ENCODE results near the gene TRPM1.
A peak's percentile ranks its signal among the peaks of the same experiment; 100 is the strongest.

TRPM1 gene

GRCh38 chr15:31106495-31107300 lies 5.2 kb upstream of the TRPM1 start:
- DNase-seq (ENCODE audit: low read depth in 1 of 2, low spot score in 1 of 2): no peak

GRCh38 chr15:31104003-31104402 lies 2.5 kb upstream of the TRPM1 start:
- no peak for TF ChIP-seq JUND (IDR thresholded peaks at IDR 0.05; ENCODE audit: low read depth)
- DNase-seq (ENCODE audit: low read depth in 1 of 2, low spot score in 1 of 2): no peak
- in situ Hi-C loops (cut with HindIII; ENCODE audit: low pct_unique_long_range_greater_than_20kb, low sequenced_read_pairs): no loop called here

More at GRCh38 chr15:31106495-31107300, 5.2 kb upstream of the TRPM1 start:
- in situ Hi-C loops (cut with HindIII; ENCODE audit: low pct_unique_long_range_greater_than_20kb, low sequenced_read_pairs): no loop called here
- TF ChIP-seq JUND (IDR thresholded peaks at IDR 0.05; ENCODE audit: low read depth): no peak

GRCh38 chr15:31102374-31103342 lies 1.1 kb upstream of the TRPM1 start:
- TF ChIP-seq JUND (IDR thresholded peaks at IDR 0.05; ENCODE audit: low read depth): no peak
- DNase-seq (ENCODE audit: low read depth in 1 of 2, low spot score in 1 of 2): no peak
- in situ Hi-C loops (cut with HindIII; ENCODE audit: low pct_unique_long_range_greater_than_20kb, low sequenced_read_pairs): no loop called here

DNA sequence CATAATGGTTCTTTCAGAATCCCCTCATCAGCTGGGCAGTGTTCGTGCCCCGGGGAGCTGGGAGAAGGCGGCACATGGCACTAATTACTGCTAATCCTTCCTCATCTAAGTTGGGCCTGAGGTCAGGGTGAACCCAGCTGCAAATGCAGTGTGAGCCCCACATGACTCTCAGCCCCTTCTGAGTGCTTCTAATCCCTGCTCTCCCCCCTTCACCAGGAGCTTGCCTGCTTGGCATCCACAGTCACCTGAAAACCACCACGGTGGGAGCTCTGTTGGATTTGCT lies 455 bp upstream of the TRPM1 start:
- no peak for TF ChIP-seq JUND (IDR thresholded peaks at IDR 0.05; ENCODE audit: low read depth)

DNA sequence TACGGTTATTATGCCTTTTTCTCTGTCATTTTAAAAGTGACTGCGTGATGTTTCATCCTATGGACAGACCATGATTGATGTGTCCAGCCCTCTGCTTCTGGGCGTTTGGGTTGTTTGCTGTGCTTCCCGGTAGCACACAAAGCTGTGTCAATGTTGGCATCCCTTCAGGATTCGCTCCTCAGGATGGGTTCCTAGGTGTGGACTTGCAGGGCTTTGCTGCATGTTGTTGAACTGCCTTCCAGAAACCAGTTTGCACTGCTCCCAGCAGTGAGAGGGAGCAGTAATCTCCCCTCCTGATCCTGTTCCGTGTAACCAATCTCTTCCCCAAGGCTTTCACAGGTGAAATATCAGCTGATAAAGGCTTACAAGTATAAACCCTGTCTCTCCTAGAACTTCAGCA lies 787 bp downstream of the TRPM1 start:
- TF ChIP-seq JUND (IDR thresholded peaks at IDR 0.05; ENCODE audit: low read depth): no peak
- in situ Hi-C loops (cut with HindIII; ENCODE audit: low pct_unique_long_range_greater_than_20kb, low sequenced_read_pairs): no loop called here
- peak in 1 of 2 experiments; percentile 32 for DNase-seq (ENCODE audit: low read depth in 1 of 2, low spot score in 1 of 2)

More for the DNA sequence above, 455 bp upstream of the TRPM1 start:
- in situ Hi-C loops (cut with HindIII; ENCODE audit: low pct_unique_long_range_greater_than_20kb, low sequenced_read_pairs): no loop called here
- no peak for DNase-seq (ENCODE audit: low read depth in 1 of 2, low spot score in 1 of 2)

- in situ Hi-C loops (cut with HindIII; ENCODE audit: low pct_unique_long_range_greater_than_20kb, low sequenced_read_pairs): no loop called here
- no peak for TF ChIP-seq JUND (IDR thresholded peaks at IDR 0.05; ENCODE audit: low read depth)
- no peak for DNase-seq (ENCODE audit: low read depth in 1 of 2, low spot score in 1 of 2)
Measured at GRCh38 chr15:31098953-31099740, 2.4 kb downstream of the TRPM1 start.

GRCh38 chr15:31098491-31098917 lies 3.0 kb downstream of the TRPM1 start:
- DNase-seq (ENCODE audit: low read depth in 1 of 2, low spot score in 1 of 2): no peak
- in situ Hi-C loops (cut with HindIII; ENCODE audit: low pct_unique_long_range_greater_than_20kb, low sequenced_read_pairs): no loop called here
- no peak for TF ChIP-seq JUND (IDR thresholded peaks at IDR 0.05; ENCODE audit: low read depth)

GRCh38 chr15:31096563-31096962 lies 5.0 kb downstream of the TRPM1 start:
- in situ Hi-C loops (cut with HindIII; ENCODE audit: low pct_unique_long_range_greater_than_20kb, low sequenced_read_pairs): no loop called here
- TF ChIP-seq JUND (IDR thresholded peaks at IDR 0.05; ENCODE audit: low read depth): no peak
- DNase-seq (ENCODE audit: low read depth in 1 of 2, low spot score in 1 of 2): no peak

GRCh38 chr15:31091481-31091880 lies 10.0 kb downstream of the TRPM1 start:
- in situ Hi-C loops (cut with HindIII; ENCODE audit: low pct_unique_long_range_greater_than_20kb, low sequenced_read_pairs): no loop called here
- TF ChIP-seq JUND (IDR thresholded peaks at IDR 0.05; ENCODE audit: low read depth): no peak
- DNase-seq (ENCODE audit: low read depth in 1 of 2, low spot score in 1 of 2): no peak

DNA sequence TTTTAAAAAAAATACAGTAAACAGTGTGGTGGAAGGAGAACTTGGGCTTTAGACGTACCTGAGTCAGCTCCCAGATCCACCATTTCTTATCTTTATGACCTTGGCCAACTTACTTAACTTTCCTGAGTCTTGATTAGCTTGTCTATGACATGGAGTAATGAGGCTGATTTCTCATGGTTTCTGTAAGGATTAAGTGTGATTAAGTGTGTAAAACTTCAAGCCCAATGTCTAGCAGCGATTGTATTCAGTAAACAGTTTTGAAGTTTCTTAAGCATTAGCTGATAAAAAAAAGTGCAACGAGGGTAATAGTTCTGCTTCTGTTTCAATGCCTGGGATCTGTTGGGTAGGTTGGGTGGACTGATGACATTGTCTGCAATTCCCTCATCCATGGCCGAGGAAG lies 10.8 kb downstream of the TRPM1 start:
- DNase-seq (ENCODE audit: low read depth in 1 of 2, low spot score in 1 of 2): no peak
- no peak for TF ChIP-seq JUND (IDR thresholded peaks at IDR 0.05; ENCODE audit: low read depth)
- in situ Hi-C loops (cut with HindIII; ENCODE audit: low pct_unique_long_range_greater_than_20kb, low sequenced_read_pairs): no loop called here

DNA sequence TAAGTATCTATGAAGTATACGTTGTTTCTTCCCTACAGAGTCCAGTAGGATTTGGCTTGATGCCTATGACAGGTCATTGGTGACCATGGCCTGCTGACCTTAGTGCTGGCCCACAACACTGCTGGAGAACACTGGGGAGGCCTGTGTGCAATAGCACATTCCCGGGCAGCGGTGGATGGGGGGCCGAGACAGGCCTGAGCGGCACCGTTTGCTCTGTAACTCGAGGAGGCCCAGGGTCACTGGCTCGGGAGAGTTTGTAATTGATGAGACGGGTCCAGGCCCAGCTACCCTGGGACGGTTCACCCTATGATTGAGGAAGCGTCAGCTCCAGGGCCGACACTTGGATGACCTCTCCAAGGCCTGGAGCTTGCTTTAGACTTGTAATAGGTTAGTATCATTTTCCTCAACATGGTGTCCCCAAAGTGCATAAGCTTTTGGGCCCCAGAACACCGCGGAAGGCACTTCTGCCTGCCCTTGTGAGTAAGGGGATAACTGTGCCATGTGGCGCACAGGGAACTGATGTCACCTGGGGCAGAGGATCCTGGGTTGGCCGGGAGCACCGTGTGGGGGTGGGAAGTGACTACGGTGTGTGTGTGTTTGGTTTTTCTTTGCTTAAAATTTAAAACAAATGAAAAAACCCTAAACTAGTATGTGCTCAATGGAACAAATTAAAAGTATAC lies 12.0 kb downstream of the TRPM1 start:
- no peak for TF ChIP-seq JUND (IDR thresholded peaks at IDR 0.05; ENCODE audit: low read depth)
- in situ Hi-C loops (cut with HindIII; ENCODE audit: low pct_unique_long_range_greater_than_20kb, low sequenced_read_pairs): no loop called here
- no peak for DNase-seq (ENCODE audit: low read depth in 1 of 2, low spot score in 1 of 2)

Measured in T47D (cell line).